ENCODE results near the gene SLC35F4. TPM values are rescaled to one million over a fixed set of nuclear protein-coding genes. Genes with fewer than 3 reads are reported as not detected.

Gene SLC35F4
- total RNA-seq, 1 experiment from 2014 or later, result not detected

- no peak overlapping the region for H2BK12ac ChIP-seq (ENCODE audit: insufficient read length, low read depth, low read length)
- Mint-ChIP-seq H3K27me3 (ENCODE audit: low read depth) (no peaks in the 10 kb centered on the region), H3K36me3 (ENCODE audit: insufficient read depth in 1 of 3, low read depth in 3 of 3) (peaks cover 0 to 12% (median 0%) of the 10 kb centered on the region in 3 experiments; a peak in 2 of 7 replicates), H3K4me1 (no peaks in the 10 kb centered on the region), H3K9me3 (peaks cover 6 to 9% of the 10 kb centered on the region in 2 experiments; a peak in 3 of 5 replicates), H3K4me3 (no peak overlapping the region), H3K27ac (no peak overlapping the region)
- H3K4me1 ChIP-seq (ENCODE audit: insufficient read depth, low read length), result no peaks in the 10 kb centered on the region
- H3T11ph ChIP-seq (ENCODE audit: low read length), result no peak overlapping the region
- no peak overlapping the region for H2BK120ac ChIP-seq (ENCODE audit: low read depth, low read length, poor library complexity, severe bottlenecking)
- H4K91ac ChIP-seq (ENCODE audit: insufficient read length, low read depth, low read length), result no peak overlapping the region
- no peak overlapping the region for H2BK15ac ChIP-seq (ENCODE audit: low read depth, low read length)
- H3K56ac ChIP-seq (ENCODE audit: insufficient read length, low read depth, low read length), result no peak overlapping the region
- no peak overlapping the region for H3K27ac ChIP-seq (ENCODE audit: insufficient read length, low read depth, low read length)
- H3K18ac ChIP-seq (ENCODE audit: insufficient read length, low read depth, low read length), result no peak overlapping the region
- no peak overlapping the region for H3K9ac ChIP-seq (ENCODE audit: extremely low read depth, insufficient read length, low read length)
- no peak for DNase-seq
- H4K8ac ChIP-seq (replicated peaks; ENCODE audit: insufficient read length, low read depth, low read length), result no peak overlapping the region
- no peaks in the 10 kb centered on the region for H3K79me2 ChIP-seq (ENCODE audit: insufficient read depth, low read length)
- H3K14ac ChIP-seq (ENCODE audit: insufficient read depth, low read length), result no peak overlapping the region
- no peak overlapping the region for H4K5ac ChIP-seq (ENCODE audit: insufficient read length, low read depth, low read length)
- H3K9me3 ChIP-seq (ENCODE audit: control insufficient read depth, low read depth, low read length), result peaks cover 9% of the 10 kb centered on the region
- no peak overlapping the region for H3K4ac ChIP-seq (ENCODE audit: low read depth, low read length)
- H2AK5ac ChIP-seq (ENCODE audit: insufficient read length, low read length), result no peak overlapping the region
- H3K23ac ChIP-seq (ENCODE audit: insufficient read length, low read depth, low read length), result no peak overlapping the region
- H3K79me1 ChIP-seq (ENCODE audit: insufficient read depth, low read depth, low read length, poor library complexity, severe bottlenecking), result no peaks in the 10 kb centered on the region
- H4K20me1 ChIP-seq (ENCODE audit: control insufficient read depth, insufficient read depth, insufficient read length), result no peaks in the 10 kb centered on the region
- H2BK5ac ChIP-seq (ENCODE audit: insufficient read length, low read length), result no peak overlapping the region
- TF ChIP-seq CTCF (conservative IDR thresholded peaks at IDR 0.05), result no peak
- H3K23me2 ChIP-seq (ENCODE audit: insufficient read length, low read depth, low read length, poor library complexity, severe bottlenecking), result no peaks in the 10 kb centered on the region
- H2AFZ ChIP-seq (ENCODE audit: low read length), result no peak overlapping the region
- no peak overlapping the region for H3K4me2 ChIP-seq (ENCODE audit: insufficient read depth, insufficient read length, low read length)
- H3K27me3 ChIP-seq (ENCODE audit: insufficient read depth, low read length), result no peaks in the 10 kb centered on the region
- no CpG with 5 or more reads among the region's 2 CpGs for WGBS (ENCODE audit: extremely low coverage, insufficient read length, low lambda C conversion rate)
- H2BK20ac ChIP-seq (ENCODE audit: low read depth, low read length, poor library complexity, severe bottlenecking), result no peak overlapping the region
Observed at GRCh38 chr14:57660208-57660607, 205.7 kb downstream of the SLC35F4 start.
